Suppressor macrophage (primary cell): ENCODE data around the gene OXLD1.
"Not testable (repeated sequence)": the region's sequence is repeated elsewhere in the genome, so short reads cannot be mapped to it uniquely, and the experiment has no call there.

ENCODE experiments used
- DNase-seq, 4 experiments: peaks; one replicate each; pipeline ENCODE4 v3.0.0-alpha.2; 2020 to 2022

OXLD1 gene

GRCh38 chr17:81648707-81649085, 17.7 kb downstream of the OXLD1 start:
- no peak for DNase-seq

GRCh38 chr17:81648013-81648706, 18.2 kb downstream of the OXLD1 start:
- DNase-seq, result no peak

GRCh38 chr17:81647640-81648012, 18.8 kb downstream of the OXLD1 start:
- DNase-seq, result no peak

GRCh38 chr17:81646869-81647600, 19.4 kb downstream of the OXLD1 start:
- DNase-seq, result no peak

- DNase-seq, result peak in 3 of 4 experiments; percentile 22 to 42 (median 33)
Observed at GRCh38 chr17:81644976-81645952, 21.1 kb downstream of the OXLD1 start.

- no peak for DNase-seq
Observed at GRCh38 chr17:81644496-81644895, 21.9 kb downstream of the OXLD1 start.

GRCh38 chr17:81641825-81642489, 24.4 kb downstream of the OXLD1 start:
- no peak for DNase-seq

GRCh38 chr17:81640011-81640410, 26.4 kb downstream of the OXLD1 start:
- no peak for DNase-seq

- DNase-seq, result no peak
Observed at GRCh38 chr17:81638683-81639082, 27.7 kb downstream of the OXLD1 start.

- DNase-seq, result peak; percentile 93 to 97 (median 96)
Observed at GRCh38 chr17:81636505-81637288, 29.7 kb downstream of the OXLD1 start, which contains the start of the genes NPLOC4 and TSPAN10. TSS of gene NPLOC4 (minus strand) at chr17:81637112. CDS start at chr17:81636930, 182 bp downstream. TSS of gene TSPAN10 (plus strand) at chr17:81637196. CDS start at chr17:81642413, 5,217 bp downstream.

- DNase-seq, result peak in 1 of 4 experiments; percentile 36
Observed at GRCh38 chr17:81635973-81636504, 30.4 kb downstream of the OXLD1 start.

- no peak for DNase-seq
Observed at GRCh38 chr17:81635431-81635830, 31.0 kb downstream of the OXLD1 start.

GRCh38 chr17:81631482-81631881, 34.9 kb downstream of the OXLD1 start:
- no peak for DNase-seq

GRCh38 chr17:81630274-81630673, 36.1 kb downstream of the OXLD1 start:
- no peak for DNase-seq

- DNase-seq, result no peak
Observed at GRCh38 chr17:81621494-81622130, 44.8 kb downstream of the OXLD1 start.

GRCh38 chr17:81618307-81618706, 48.1 kb downstream of the OXLD1 start:
- not testable (repeated sequence) for DNase-seq

- no peak for DNase-seq
Observed at GRCh38 chr17:81616877-81617276, 49.5 kb downstream of the OXLD1 start.

- DNase-seq, result no peak
Observed at GRCh38 chr17:81615401-81615930, 50.9 kb downstream of the OXLD1 start.
